ENCODE data around the gene DHX29.

DHX29 gene

GRCh38 chr5:55278778-55279177 lies 28.7 kb downstream of the DHX29 start:
- Histone ChIP-seq H3K36me3 (ENCODE audit: control insufficient read depth in 2 of 2, insufficient read depth in 1 of 2, low read length in 2 of 2) (peaks cover 83 to 87% of the 10 kb centered on the region in 2 experiments), H3K4me3 (ENCODE audit: low read depth, low read length) (no peak overlapping the region), H3K27ac (ENCODE audit: extremely low read depth, low read depth, low read length) (no peak overlapping the region), H3K4me1 (ENCODE audit: control insufficient read depth, insufficient read depth, low read length) (no peaks in the 10 kb centered on the region), H3K9me3 (ENCODE audit: control insufficient read depth, insufficient read depth, low read depth, low read length) (no peaks in the 10 kb centered on the region)
- CTCF ChIA-PET: no interaction called here
- POLR2A ChIA-PET: no interaction called here
- TF ChIP-seq ZNF571 (tag by site-specific recombination; IDR thresholded peaks at IDR 0.05): no peak
- no peak for TF ChIP-seq ZNF184 (tag by site-specific recombination; IDR thresholded peaks at IDR 0.05)
- TF ChIP-seq ZNF335 (tag by site-specific recombination; conservative IDR thresholded peaks at IDR 0.05): no peak
- no peak for TF ChIP-seq ZNF394 (tag by site-specific recombination; IDR thresholded peaks at IDR 0.05; ENCODE audit: borderline replicate concordance)
- TF ChIP-seq ZNF585B (tag by site-specific recombination; IDR thresholded peaks at IDR 0.05): no peak
- no peak for TF ChIP-seq ZBTB44 (tag by site-specific recombination; IDR thresholded peaks at IDR 0.05)

- ChIA-PET POLR2A (no interaction called here), CTCF (interaction anchor here (0.6 kb wide), 1 partner anchor 8 kb away, joined by 3 read pairs; no protein-coding TSS in a partner anchor)
- TF ChIP-seq MZF1 (tag by site-specific recombination; IDR thresholded peaks at IDR 0.05; ENCODE audit: borderline replicate concordance): no peak
- no peak for TF ChIP-seq ZNF670 (tag by site-specific recombination; IDR thresholded peaks at IDR 0.05; ENCODE audit: low read depth)
- TF ChIP-seq OSR2 (tag by site-specific recombination; IDR thresholded peaks at IDR 0.05): no peak
- TF ChIP-seq HIC1 (tag by site-specific recombination; IDR thresholded peaks at IDR 0.05): no peak
- TF ChIP-seq ZNF423 (tag by site-specific recombination; IDR thresholded peaks at IDR 0.05): no peak
- no peak for TF ChIP-seq ZNF48 (tag by site-specific recombination; IDR thresholded peaks at IDR 0.05)
- TF ChIP-seq ZNF157 (tag by site-specific recombination; IDR thresholded peaks at IDR 0.05): no peak
- TF ChIP-seq ZNF629 (tag by site-specific recombination; IDR thresholded peaks at IDR 0.05): no peak
- TF ChIP-seq ZNF350 (tag by site-specific recombination; IDR thresholded peaks at IDR 0.05): no peak
- no peak for TF ChIP-seq ZNF391 (tag by site-specific recombination; IDR thresholded peaks at IDR 0.05; ENCODE audit: borderline replicate concordance, low read depth)
- no peak for TF ChIP-seq GLIS2 (tag by site-specific recombination; IDR thresholded peaks at IDR 0.05)
- no peak for TF ChIP-seq PRDM1 (tag by site-specific recombination; IDR thresholded peaks at IDR 0.05)
- no peak for TF ChIP-seq ZBTB48 (tag by site-specific recombination; IDR thresholded peaks at IDR 0.05)
- no peak for TF ChIP-seq ZNF529 (tag by site-specific recombination; IDR thresholded peaks at IDR 0.05; ENCODE audit: insufficient replicate concordance)
- no peak for TF ChIP-seq SCRT2 (tag by site-specific recombination; IDR thresholded peaks at IDR 0.05)
- no peak for TF ChIP-seq SP7 (tag by site-specific recombination; IDR thresholded peaks at IDR 0.05)
- no peak for TF ChIP-seq ZNF621 (tag by site-specific recombination; IDR thresholded peaks at IDR 0.05)
- no peak for TF ChIP-seq INSM2 (tag by site-specific recombination; IDR thresholded peaks at IDR 0.05)
- TF ChIP-seq ZNF292 (tag by site-specific recombination; IDR thresholded peaks at IDR 0.05; ENCODE audit: borderline replicate concordance, low read depth): no peak
- TF ChIP-seq ELK4 (IDR thresholded peaks at IDR 0.05; ENCODE audit: borderline replicate concordance, low read depth, low read length): no peak
- Histone ChIP-seq H3K4me3 (ENCODE audit: low read depth, low read length) (no peak overlapping the region), H3K9me3 (ENCODE audit: control insufficient read depth, insufficient read depth, low read depth, low read length) (no peaks in the 10 kb centered on the region), H3K27ac (ENCODE audit: extremely low read depth, low read depth, low read length) (no peak overlapping the region), H3K36me3 (ENCODE audit: control insufficient read depth in 2 of 2, insufficient read depth in 1 of 2, low read length in 2 of 2) (peaks cover 86 to 90% of the 10 kb centered on the region in 2 experiments), H3K4me1 (ENCODE audit: control insufficient read depth, insufficient read depth, low read length) (no peaks in the 10 kb centered on the region)
These were observed 30.7 kb downstream of the DHX29 start for GRCh38 chr5:55276771-55277170.

All from HEK293 (cell line).